ENCODE results near the gene GMFB. TPM values are rescaled to one million over a fixed set of nuclear protein-coding genes. Genes with fewer than 3 reads are reported as not detected.
A peak's percentile ranks its signal among the peaks of the same experiment; 100 is the strongest.

The GMFB gene
- total RNA-seq, 4 donors from 2014 or later = 24.1 to 44.3 (median 26.6) TPM

GRCh38 chr14:54488318-54488645 is 498 bp downstream of the GMFB start:
- no peak for TF ChIP-seq CTCF (IDR thresholded peaks at IDR 0.05)
- TF ChIP-seq POLR2AphosphoS5 (IDR thresholded peaks at IDR 0.05) = no peak
- TF ChIP-seq EP300 (IDR thresholded peaks at IDR 0.05) = no peak
- TF ChIP-seq POLR2A (IDR thresholded peaks at IDR 0.05) = no peak
- Histone ChIP-seq H3K27me3 (no peaks in the 10 kb centered on the region), H3K36me3 (peaks cover 2% of the 10 kb centered on the region), H3K27ac (peak overlapping the region; percentile 92), H3K4me1 (peaks cover 50% of the 10 kb centered on the region), H3K9me3 (no peaks in the 10 kb centered on the region), H3K4me3 (peak overlapping the region; percentile 91)
- DNase-seq (ENCODE audit: low spot score in 2 of 2) = no peak
- WGBS = 4% methylated on average over 8 of the region's 9 CpGs

DNA sequence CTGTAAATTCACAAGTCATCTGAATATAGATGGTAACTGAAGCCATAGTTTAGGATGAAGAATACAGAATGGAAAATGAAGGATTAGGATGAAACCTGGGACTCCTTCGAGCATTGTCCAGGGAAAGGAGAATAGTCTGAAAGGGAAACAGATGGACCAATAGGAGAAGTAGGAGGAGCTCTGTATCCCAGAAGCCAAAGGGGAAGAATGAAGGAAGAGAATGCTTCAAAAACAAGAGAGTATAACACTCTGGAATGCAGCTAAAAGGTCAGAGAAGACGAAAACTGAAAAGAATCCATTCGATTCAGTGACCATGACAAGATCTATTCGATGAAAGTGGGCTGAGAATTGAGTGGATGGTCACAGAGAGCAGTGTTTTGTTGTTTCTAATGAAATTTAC is 1.0 kb downstream of the GMFB start:
- Histone ChIP-seq H3K27ac (peak overlapping the region; percentile 92), H3K36me3 (peaks cover 5% of the 10 kb centered on the region), H3K9me3 (no peaks in the 10 kb centered on the region), H3K4me3 (peak overlapping the region; percentile 91), H3K27me3 (no peaks in the 10 kb centered on the region), H3K4me1 (peaks cover 50% of the 10 kb centered on the region)
- TF ChIP-seq EP300 (IDR thresholded peaks at IDR 0.05) (no peak), CTCF (IDR thresholded peaks at IDR 0.05) (no peak), POLR2AphosphoS5 (IDR thresholded peaks at IDR 0.05) (no peak), POLR2A (IDR thresholded peaks at IDR 0.05) (no peak)
- WGBS = 36% methylated on average over 4 of the region's 4 CpGs
- no peak for DNase-seq (ENCODE audit: low spot score in 2 of 2)

GRCh38 chr14:54486685-54487084 is 2.1 kb downstream of the GMFB start:
- Histone ChIP-seq H3K36me3 (peaks cover 5% of the 10 kb centered on the region), H3K27me3 (no peaks in the 10 kb centered on the region), H3K27ac (no peak overlapping the region), H3K9me3 (no peaks in the 10 kb centered on the region), H3K4me1 (peaks cover 50% of the 10 kb centered on the region), H3K4me3 (no peak overlapping the region)
- WGBS = 91% methylated on average over 1 of the region's 1 CpG
- TF ChIP-seq EP300 (IDR thresholded peaks at IDR 0.05) = no peak
- TF ChIP-seq POLR2A (IDR thresholded peaks at IDR 0.05) = no peak
- no peak for TF ChIP-seq CTCF (IDR thresholded peaks at IDR 0.05)
- no peak for TF ChIP-seq POLR2AphosphoS5 (IDR thresholded peaks at IDR 0.05)
- DNase-seq (ENCODE audit: low spot score in 2 of 2) = no peak

- DNase-seq (ENCODE audit: low spot score in 2 of 2) = no peak
- H3K27me3 ChIP-seq = no peaks in the 10 kb centered on the region
- H3K36me3 ChIP-seq = peaks cover 10% of the 10 kb centered on the region
- TF ChIP-seq CTCF (IDR thresholded peaks at IDR 0.05) = no peak
- TF ChIP-seq POLR2AphosphoS5 (IDR thresholded peaks at IDR 0.05) = no peak
- no peak for TF ChIP-seq EP300 (IDR thresholded peaks at IDR 0.05)
- no peak for TF ChIP-seq POLR2A (IDR thresholded peaks at IDR 0.05)
- no peak overlapping the region for H3K27ac ChIP-seq
- H3K4me1 ChIP-seq = peaks cover 33% of the 10 kb centered on the region
- H3K9me3 ChIP-seq = no peaks in the 10 kb centered on the region
- H3K4me3 ChIP-seq = no peak overlapping the region
Observed at GRCh38 chr14:54483846-54484245, 4.9 kb downstream of the GMFB start.

GRCh38 chr14:54483073-54483745 is 5.6 kb downstream of the GMFB start:
- no peaks in the 10 kb centered on the region for H3K27me3 ChIP-seq
- no peak overlapping the region for H3K27ac ChIP-seq
- 81% methylated on average over 8 of the region's 8 CpGs for WGBS
- no peak overlapping the region for H3K4me3 ChIP-seq
- TF ChIP-seq POLR2A (IDR thresholded peaks at IDR 0.05) (no peak), EP300 (IDR thresholded peaks at IDR 0.05) (no peak), POLR2AphosphoS5 (IDR thresholded peaks at IDR 0.05) (no peak), CTCF (IDR thresholded peaks at IDR 0.05) (no peak)
- peaks cover 30% of the 10 kb centered on the region for H3K4me1 ChIP-seq
- peaks cover 17% of the 10 kb centered on the region for H3K36me3 ChIP-seq
- H3K9me3 ChIP-seq = no peaks in the 10 kb centered on the region
- DNase-seq (ENCODE audit: low spot score in 2 of 2) = no peak
